Measurements from ENCODE around the gene CSNK2A2. TPM values are rescaled to one million over a fixed set of nuclear protein-coding genes. Genes with fewer than 3 reads are reported as not detected.

The CSNK2A2 gene
- total and polyA plus RNA-seq, 2 experiments from 2014 or later = 44.7 to 102 TPM

GRCh38 chr16:58123896-58124600, 73.9 kb downstream of the CSNK2A2 start (continued):
- no peak for TF ChIP-seq ZNF462 (CRISPR knock-in tag; IDR thresholded peaks at IDR 0.05)
- TF ChIP-seq POLR2AphosphoS5 (IDR thresholded peaks at IDR 0.05; ENCODE audit: low read depth) = no peak
- TF ChIP-seq EZH2phosphoT487 (IDR thresholded peaks at IDR 0.05; ENCODE audit: unreplicated experiment) = no peak

- 0 out of 2 replicates have a peak overlapping the region, but pooled peaks have one; percentile 1 for H3K4me2 ChIP-seq
Observed at GRCh38 chr16:58121132-58121531, 76.8 kb downstream of the CSNK2A2 start.

More at GRCh38 chr16:58121132-58121531, 76.8 kb downstream of the CSNK2A2 start:
- no peaks in the 10 kb centered on the region for H3F3A ChIP-seq (replicated peaks; ENCODE audit: low read depth)
- peaks cover 3% of the 10 kb centered on the region for H3K27me3 Mint-ChIP-seq (ENCODE audit: insufficient read depth, low read depth, poor library complexity)
- peaks cover 21% of the 10 kb centered on the region for H3K4me1 Mint-ChIP-seq
- H3K27ac ChIP-seq (ENCODE audit: low read depth) = no peak overlapping the region
- no peaks in the 10 kb centered on the region for H3K27me3 ChIP-seq (ENCODE audit: insufficient read depth)
- no peaks in the 10 kb centered on the region for H3K9me3 Mint-ChIP-seq
- H3K36me3 Mint-ChIP-seq (ENCODE audit: low read depth) = peaks cover 6% of the 10 kb centered on the region
- no peak for TF ChIP-seq REST (IDR thresholded peaks at IDR 0.05; ENCODE audit: unreplicated experiment)
- H3K4me1 ChIP-seq (ENCODE audit: insufficient read depth) = peaks cover 8% of the 10 kb centered on the region
- H3K9me2 ChIP-seq (ENCODE audit: insufficient read depth) = no peaks in the 10 kb centered on the region
- no peak for ATAC-seq
- no peak overlapping the region for H3K27ac Mint-ChIP-seq
- DNase-seq (ENCODE audit: low spot score) = no peak
- H3K36me3 ChIP-seq (ENCODE audit: insufficient read depth) = peaks cover 5% of the 10 kb centered on the region
- peaks cover 92% of the 10 kb centered on the region for H3K79me2 ChIP-seq (replicated peaks; ENCODE audit: insufficient read depth)
- no peak overlapping the region for H3K4me3 ChIP-seq
- H4K20me1 ChIP-seq (replicated peaks; ENCODE audit: insufficient read depth) = peaks cover 67% of the 10 kb centered on the region
- no peak overlapping the region for H2AFZ ChIP-seq
- no peak overlapping the region for H3K4me3 Mint-ChIP-seq
